ENCODE results near the gene XCL2.

XCL2 gene

GRCh38 chr1:168520832-168521231 is 23.0 kb downstream of the XCL2 start:
- no peak for DNase-seq (ENCODE audit: low read depth)
- no peak for TF ChIP-seq CTCF (IDR thresholded peaks at IDR 0.05; ENCODE audit: insufficient read depth, low read depth, low read length, missing control alignments)
- no peak overlapping the region for H3K4me3 ChIP-seq (ENCODE audit: low read depth, low read length)

- H3K4me3 ChIP-seq (ENCODE audit: low read depth, low read length) = no peak overlapping the region
- no peak for DNase-seq (ENCODE audit: low read depth)
- TF ChIP-seq CTCF (IDR thresholded peaks at IDR 0.05; ENCODE audit: insufficient read depth, low read depth, low read length, missing control alignments) = no peak
These were observed 23.6 kb downstream of the XCL2 start for GRCh38 chr1:168520052-168520751.

- no peak overlapping the region for H3K4me3 ChIP-seq (ENCODE audit: low read depth, low read length)
- TF ChIP-seq CTCF (IDR thresholded peaks at IDR 0.05; ENCODE audit: insufficient read depth, low read depth, low read length, missing control alignments) = no peak
- DNase-seq (ENCODE audit: low read depth) = no peak
These were observed 25.0 kb downstream of the XCL2 start for GRCh38 chr1:168518813-168519212.

- H3K4me3 ChIP-seq (ENCODE audit: low read depth, low read length) = no peak overlapping the region
- no peak for TF ChIP-seq CTCF (IDR thresholded peaks at IDR 0.05; ENCODE audit: insufficient read depth, low read depth, low read length, missing control alignments)
- DNase-seq (ENCODE audit: low read depth) = no peak
These were observed 25.6 kb downstream of the XCL2 start for GRCh38 chr1:168518201-168518689.

- no peak overlapping the region for H3K4me3 ChIP-seq (ENCODE audit: low read depth, low read length)
- DNase-seq (ENCODE audit: low read depth) = no peak
- TF ChIP-seq CTCF (IDR thresholded peaks at IDR 0.05; ENCODE audit: insufficient read depth, low read depth, low read length, missing control alignments) = no peak
These were observed 29.3 kb downstream of the XCL2 start for GRCh38 chr1:168514455-168514854.

- no peak overlapping the region for H3K4me3 ChIP-seq (ENCODE audit: low read depth, low read length)
- DNase-seq (ENCODE audit: low read depth) = no peak
- no peak for TF ChIP-seq CTCF (IDR thresholded peaks at IDR 0.05; ENCODE audit: insufficient read depth, low read depth, low read length, missing control alignments)
These were observed 30.0 kb downstream of the XCL2 start for GRCh38 chr1:168513656-168514404.
